K562 treated with DMSO at 1 percent for 4 hours (cell line): ENCODE data around the gene OSTF1. TPM values are rescaled to one million over a fixed set of nuclear protein-coding genes. Genes with fewer than 3 reads are reported as not detected.

Source experiments
- total RNA-seq: library from RNA; unstranded; fragments of 300-600 nt; gene quantifications from 2 replicates; pipeline ENCODE4 v1.2.3, GENCODE V29; 2022; ENCODE audit not compliant: insufficient read depth

The OSTF1 gene, protein sequence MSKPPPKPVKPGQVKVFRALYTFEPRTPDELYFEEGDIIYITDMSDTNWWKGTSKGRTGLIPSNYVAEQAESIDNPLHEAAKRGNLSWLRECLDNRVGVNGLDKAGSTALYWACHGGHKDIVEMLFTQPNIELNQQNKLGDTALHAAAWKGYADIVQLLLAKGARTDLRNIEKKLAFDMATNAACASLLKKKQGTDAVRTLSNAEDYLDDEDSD
- 33.9 and 34.1 TPM in 2 replicates for total RNA-seq

GRCh38 chr9:75087824-75088645 is at the start of gene OSTF1, which contains the start of gene NMRK1:
Gene OSTF1 (plus strand): TSS chr9:75088514. CDS start chr9:75088693, 179 bp downstream.
Gene NMRK1 (minus strand): TSS chr9:75088155. CDS start chr9:75083115, 5,040 bp downstream.

Other genes with a start within 250 kb of the OSTF1 start
- gene TRPM6, start 200.6 kb upstream of the OSTF1 start, total RNA-seq: not detected in 2 replicates
- gene C9orf40, start 135.6 kb upstream of the OSTF1 start, total RNA-seq: 25.8 and 29.4 TPM in 2 replicates
- 2.8 and 3.8 TPM in 2 replicates for gene CARNMT1, start 60.2 kb upstream of the OSTF1 start, total RNA-seq
- gene NMRK1, start 359 bp upstream of the OSTF1 start, total RNA-seq: 1.8 and 8.6 TPM in 2 replicates